ENCODE results near the gene ME3. TPM values are rescaled to one million over a fixed set of nuclear protein-coding genes. Genes with fewer than 3 reads are reported as not detected.

The ME3 gene
- total RNA-seq, 1 experiment from 2014 or later, result 22.1 TPM

- DNase-seq (ENCODE audit: low read depth), result no peak
These were observed 181.8 kb downstream of the ME3 start for GRCh38 chr11:86490582-86490981.

- no peak for DNase-seq (ENCODE audit: low read depth)
These were observed 183.0 kb downstream of the ME3 start for GRCh38 chr11:86489442-86489841.

- DNase-seq (ENCODE audit: low read depth), result no peak
These were observed 183.9 kb downstream of the ME3 start for GRCh38 chr11:86488553-86488952.

DNA sequence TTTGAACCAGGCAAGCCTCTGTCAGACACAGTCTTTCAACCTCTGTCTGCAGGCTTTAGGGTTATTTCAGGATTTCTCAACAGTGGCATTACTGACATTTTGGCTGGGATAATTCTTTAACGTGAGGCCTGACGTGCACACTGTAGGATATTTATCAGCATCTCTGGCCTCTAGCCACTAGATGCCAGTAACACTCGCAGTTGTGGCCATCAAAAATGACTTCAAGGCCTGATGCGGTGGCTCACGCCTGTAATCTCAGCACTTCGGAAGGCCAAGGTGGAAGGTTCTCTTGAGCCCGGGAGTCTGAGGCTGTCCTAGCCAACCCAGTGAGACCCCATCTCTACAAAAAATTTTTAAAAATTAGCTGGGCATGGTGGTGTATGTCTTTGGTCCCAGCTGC lies 184.7 kb downstream of the ME3 start:
- no peak for DNase-seq (ENCODE audit: low read depth)

- DNase-seq (ENCODE audit: low read depth), result no peak
These were observed 186.0 kb downstream of the ME3 start for GRCh38 chr11:86486261-86487030.

- DNase-seq (ENCODE audit: low read depth), result no peak
These were observed 187.6 kb downstream of the ME3 start for GRCh38 chr11:86484795-86485166.

- peak; percentile 100 for DNase-seq (ENCODE audit: low read depth)
These were observed 188.2 kb downstream of the ME3 start for GRCh38 chr11:86483940-86484794.

DNA sequence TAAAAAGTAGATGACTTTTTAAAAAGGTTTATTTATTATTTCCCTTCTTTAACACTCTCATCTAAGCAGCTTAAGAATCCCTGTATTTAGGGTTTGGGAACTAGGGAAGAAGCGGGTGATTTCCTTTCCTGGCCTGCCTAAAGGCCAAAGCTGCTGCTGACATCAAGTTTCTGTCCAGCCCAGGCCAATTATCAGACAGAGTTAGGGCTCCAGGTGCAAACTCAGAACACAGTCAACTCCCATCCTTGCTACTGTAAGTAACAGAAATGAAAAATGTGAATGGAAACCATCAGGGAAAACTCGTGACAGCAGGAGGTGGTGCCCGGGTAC lies 188.8 kb downstream of the ME3 start:
- no peak for DNase-seq (ENCODE audit: low read depth)

DNA sequence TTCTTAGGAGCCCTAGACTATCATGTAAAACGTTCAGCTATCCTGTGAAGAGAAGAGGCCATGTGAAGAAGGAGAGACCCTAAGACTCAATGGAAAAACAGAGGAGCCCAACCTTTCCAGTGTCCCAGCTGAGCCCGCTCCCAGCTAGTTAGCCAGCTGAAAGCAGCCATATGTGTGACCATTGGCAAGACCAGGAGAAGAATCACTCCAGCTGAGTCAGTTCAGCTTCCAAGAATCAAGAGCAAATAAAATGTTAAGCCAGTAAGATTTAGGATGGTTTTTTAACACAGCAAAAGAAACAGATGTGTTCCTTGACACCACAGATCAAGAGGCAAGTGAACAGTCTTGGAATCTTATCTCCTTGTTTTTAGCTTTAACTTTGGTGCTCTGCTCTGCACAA lies 189.7 kb downstream of the ME3 start:
- no peak for DNase-seq (ENCODE audit: low read depth)

DNA sequence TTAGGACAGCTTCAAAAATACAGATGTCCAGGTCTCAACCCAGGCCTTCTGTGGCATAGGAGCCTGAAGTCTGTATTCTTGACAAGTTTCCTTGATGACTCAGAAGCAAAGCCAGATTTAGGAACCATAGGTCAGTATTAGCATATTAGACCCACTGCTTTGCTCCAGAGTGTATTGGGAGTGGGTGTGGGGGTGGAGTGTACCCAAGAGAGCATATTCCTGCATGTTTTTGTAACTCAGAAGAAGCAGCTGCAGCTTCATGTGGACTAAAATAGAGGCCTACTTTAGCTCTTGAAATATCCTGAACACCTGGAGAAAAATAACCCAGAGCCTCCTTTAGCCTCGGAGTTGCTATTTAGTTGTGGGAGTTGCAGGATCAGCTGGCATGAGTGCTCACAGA lies 191.0 kb downstream of the ME3 start:
- peak; percentile 83 for DNase-seq (ENCODE audit: low read depth)

- no peak for DNase-seq (ENCODE audit: low read depth)
These were observed 194.1 kb downstream of the ME3 start for GRCh38 chr11:86478348-86478747.

DNA sequence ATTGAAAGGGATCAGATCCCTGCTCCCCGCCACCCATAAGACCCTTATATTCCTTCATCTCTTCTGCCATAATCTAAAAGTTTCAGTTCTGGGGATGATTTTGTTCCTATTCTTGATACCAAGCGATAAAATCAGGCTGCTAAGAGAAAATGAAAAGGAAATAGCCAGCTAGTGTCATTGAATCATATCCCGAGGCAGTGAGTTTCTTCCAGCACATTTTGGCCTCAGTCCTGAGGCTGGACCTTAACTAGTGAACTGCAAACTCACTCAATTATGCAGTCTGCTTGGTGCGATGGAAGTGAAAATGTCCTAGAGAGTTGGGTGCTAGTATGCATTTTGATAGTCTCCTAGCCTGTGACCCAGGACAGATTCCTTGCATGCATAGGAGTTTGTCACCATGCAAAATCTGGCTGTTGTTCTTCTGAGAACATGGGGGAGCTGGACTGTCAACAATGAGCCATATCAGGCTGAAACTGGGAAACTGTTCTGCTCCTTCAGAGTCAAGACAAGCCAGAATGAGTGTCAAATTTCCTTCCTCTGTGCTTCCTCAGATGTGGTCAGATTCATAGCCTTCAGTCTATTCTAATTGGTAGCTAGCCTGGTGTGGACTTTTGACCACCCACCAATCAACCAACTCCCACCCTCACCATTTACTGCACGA lies 194.8 kb downstream of the ME3 start:
- peak; percentile 39 for DNase-seq (ENCODE audit: low read depth)

GRCh38 chr11:86476109-86476861 lies 196.1 kb downstream of the ME3 start:
- no peak for DNase-seq (ENCODE audit: low read depth)

DNA sequence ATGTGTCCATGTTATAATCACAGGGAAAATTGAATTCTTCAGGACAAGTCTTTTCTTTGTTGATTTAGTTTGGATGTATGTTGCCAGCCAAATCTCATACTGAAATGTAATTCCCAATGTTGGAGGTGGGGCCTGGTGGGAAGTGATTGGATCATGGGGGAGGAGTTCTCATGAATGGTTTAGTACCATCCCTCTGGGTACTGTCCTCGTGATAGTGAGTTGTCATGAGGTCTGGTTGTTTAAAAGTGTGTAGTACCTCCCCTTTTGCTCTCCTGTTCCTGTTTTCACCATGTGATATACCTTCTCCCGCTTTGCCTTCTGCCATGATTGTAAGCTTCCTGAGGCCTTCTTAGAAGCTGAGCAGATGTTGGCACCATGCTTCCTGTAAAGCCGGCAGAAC lies 197.4 kb downstream of the ME3 start:
- DNase-seq (ENCODE audit: low read depth), result no peak

- peak; percentile 75 for DNase-seq (ENCODE audit: low read depth)
These were observed 198.2 kb downstream of the ME3 start for GRCh38 chr11:86473991-86474833.

GRCh38 chr11:86469491-86470388 lies 202.7 kb downstream of the ME3 start:
- no peak for DNase-seq (ENCODE audit: low read depth)

GRCh38 chr11:86468169-86468568 lies 204.2 kb downstream of the ME3 start:
- no peak for DNase-seq (ENCODE audit: low read depth)

GRCh38 chr11:86464509-86465221 lies 207.8 kb downstream of the ME3 start:
- DNase-seq (ENCODE audit: low read depth), result no peak

GRCh38 chr11:86463955-86464354 lies 208.5 kb downstream of the ME3 start:
- no peak for DNase-seq (ENCODE audit: low read depth)

Data from LHCN-M2 (cell line).